NOMO-1 (cell line): Measurements from ENCODE around the gene USP16.

Source experiments
- DNase-seq, 2 experiments: peaks; one replicate each; lab custom pipeline; 2025; ENCODE audit not compliant: unreplicated experiment in 2 of 2; lab: John Stamatoyannopoulos, UW

The USP16 gene

GRCh38 chr21:29030909-29031308, 6.4 kb downstream of the USP16 start:
- no peak for DNase-seq

GRCh38 chr21:29033301-29033700, 8.8 kb downstream of the USP16 start:
- no peak for DNase-seq

- no peak for DNase-seq
Measured at GRCh38 chr21:29033871-29034270, 9.4 kb downstream of the USP16 start.

- peak in 1 of 2 experiments; percentile 43 for DNase-seq
Measured at GRCh38 chr21:29034678-29035077, 10.2 kb downstream of the USP16 start.

GRCh38 chr21:29052224-29052623, 27.8 kb downstream of the USP16 start:
- DNase-seq = no peak

GRCh38 chr21:29053011-29053553, 28.6 kb downstream of the USP16 start:
- DNase-seq = no peak

- DNase-seq = no peak
Measured at GRCh38 chr21:29053656-29054055, 29.2 kb downstream of the USP16 start.

- DNase-seq = no peak
Measured at GRCh38 chr21:29055080-29055479, 30.6 kb downstream of the USP16 start.

GRCh38 chr21:29056005-29056404, 31.5 kb downstream of the USP16 start:
- DNase-seq = no peak

- DNase-seq = no peak
Measured at GRCh38 chr21:29056538-29057050, 32.1 kb downstream of the USP16 start.

- peak; percentile 50 to 93 for DNase-seq
Measured at GRCh38 chr21:29064850-29065481, 40.5 kb downstream of the USP16 start.

GRCh38 chr21:29072873-29073221, 48.4 kb downstream of the USP16 start:
- no peak for DNase-seq

GRCh38 chr21:29073222-29074006, 48.9 kb downstream of the USP16 start, which contains the start of gene CCT8:
Gene CCT8 (minus strand): TSS chr21:29073648. CDS start chr21:29073590, 58 bp downstream.
- peak; percentile 99 for DNase-seq

- no peak for DNase-seq
Measured at GRCh38 chr21:29074007-29074376, 49.5 kb downstream of the USP16 start.

- no peak for DNase-seq
Measured at GRCh38 chr21:29074783-29075182, 50.3 kb downstream of the USP16 start.

- no peak for DNase-seq
Measured at GRCh38 chr21:29075706-29076466, 51.4 kb downstream of the USP16 start.

GRCh38 chr21:29076731-29077640, 52.5 kb downstream of the USP16 start:
- DNase-seq = peak in 1 of 2 experiments; percentile 19

GRCh38 chr21:29077651-29078090, 53.2 kb downstream of the USP16 start:
- no peak for DNase-seq

- DNase-seq = peak; percentile 64 to 75
Measured at GRCh38 chr21:29078869-29079767, 54.6 kb downstream of the USP16 start.
